Hematopoietic multipotent progenitor cell (in vitro differentiated cells): ENCODE data around the gene SYNDIG1. TPM values are rescaled to one million over a fixed set of nuclear protein-coding genes. Genes with fewer than 3 reads are reported as not detected.

ENCODE experiments used
- DNase-seq, 3 donors: peaks; one replicate each; pipeline ENCODE4 v3.0.0-alpha.2; 2011 to 2015; ENCODE audit warnings: low read depth in 2 of 3, low spot score in 2 of 3
- total RNA-seq: library from RNA; depleted of rRNA; stranded (reverse); fragments of >200 nt; gene quantifications from one replicate; pipeline ENCODE4 v1.2.3, GENCODE V29; 2012

The SYNDIG1 gene
- total RNA-seq: under 0.01 TPM

GRCh38 chr20:24469116-24469893, at the start of gene SYNDIG1:
SYNDIG1 (plus strand) TSS chr20:24469629; CDS start chr20:24543098, 73,469 bp downstream.
- DNase-seq: peak in 1 of 3 donors; percentile 33

DNA sequence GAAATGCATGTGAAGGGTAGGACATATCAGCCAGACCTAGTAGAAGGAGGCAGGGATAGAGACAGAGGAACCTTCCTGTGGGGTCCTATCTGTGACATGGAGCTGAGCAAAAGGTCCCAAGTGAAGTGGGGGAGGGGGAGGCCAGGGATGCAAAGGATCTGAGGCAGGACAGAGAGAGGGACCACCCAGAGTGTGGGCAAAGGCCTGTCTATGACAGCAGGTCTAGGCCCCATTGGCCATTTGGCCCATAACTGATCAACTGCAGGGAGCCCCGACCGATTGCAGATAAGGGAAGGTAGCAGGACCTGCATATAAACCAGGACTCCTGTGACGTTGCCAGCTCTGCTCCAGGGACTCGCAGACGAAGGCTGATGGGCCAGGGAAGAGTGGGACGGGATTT, 49.6 kb upstream of the SYNDIG1 start:
- no peak for DNase-seq

GRCh38 chr20:24420567-24420966, 48.9 kb upstream of the SYNDIG1 start:
- no peak for DNase-seq

GRCh38 chr20:24421071-24421470, 48.4 kb upstream of the SYNDIG1 start:
- no peak for DNase-seq

DNA sequence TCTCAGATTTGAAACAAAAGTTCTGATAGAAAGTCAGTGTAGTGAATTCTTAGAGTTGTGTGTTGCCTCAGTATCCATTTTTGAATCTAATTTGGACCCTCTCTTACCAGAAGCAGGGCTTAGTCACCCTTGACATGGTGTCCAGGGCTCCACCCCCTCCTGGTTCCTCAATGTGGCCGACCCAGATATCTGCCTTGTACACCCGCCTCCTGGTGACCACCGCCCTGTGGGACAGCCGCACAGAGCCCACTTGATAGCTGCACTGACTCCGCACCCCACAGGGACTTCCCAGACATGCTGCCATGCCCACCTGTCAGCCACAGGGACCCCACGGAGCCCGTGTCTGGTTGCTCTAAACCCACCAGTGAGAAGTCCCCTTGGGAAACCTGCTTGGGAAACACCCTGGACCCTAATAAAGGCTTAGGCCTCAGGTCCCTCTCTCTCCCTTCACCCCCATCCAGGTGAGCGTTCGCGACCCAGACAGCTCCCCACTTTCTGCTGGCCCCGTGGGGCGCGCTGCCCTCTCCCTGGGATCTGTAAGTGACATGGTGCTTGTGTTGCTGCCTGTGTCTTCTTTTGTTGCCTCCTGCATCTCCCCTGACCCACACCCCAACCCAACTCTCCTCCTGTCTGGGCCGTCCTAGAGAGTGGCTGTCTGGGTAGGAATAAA, 47.2 kb upstream of the SYNDIG1 start:
- DNase-seq: no peak

DNA sequence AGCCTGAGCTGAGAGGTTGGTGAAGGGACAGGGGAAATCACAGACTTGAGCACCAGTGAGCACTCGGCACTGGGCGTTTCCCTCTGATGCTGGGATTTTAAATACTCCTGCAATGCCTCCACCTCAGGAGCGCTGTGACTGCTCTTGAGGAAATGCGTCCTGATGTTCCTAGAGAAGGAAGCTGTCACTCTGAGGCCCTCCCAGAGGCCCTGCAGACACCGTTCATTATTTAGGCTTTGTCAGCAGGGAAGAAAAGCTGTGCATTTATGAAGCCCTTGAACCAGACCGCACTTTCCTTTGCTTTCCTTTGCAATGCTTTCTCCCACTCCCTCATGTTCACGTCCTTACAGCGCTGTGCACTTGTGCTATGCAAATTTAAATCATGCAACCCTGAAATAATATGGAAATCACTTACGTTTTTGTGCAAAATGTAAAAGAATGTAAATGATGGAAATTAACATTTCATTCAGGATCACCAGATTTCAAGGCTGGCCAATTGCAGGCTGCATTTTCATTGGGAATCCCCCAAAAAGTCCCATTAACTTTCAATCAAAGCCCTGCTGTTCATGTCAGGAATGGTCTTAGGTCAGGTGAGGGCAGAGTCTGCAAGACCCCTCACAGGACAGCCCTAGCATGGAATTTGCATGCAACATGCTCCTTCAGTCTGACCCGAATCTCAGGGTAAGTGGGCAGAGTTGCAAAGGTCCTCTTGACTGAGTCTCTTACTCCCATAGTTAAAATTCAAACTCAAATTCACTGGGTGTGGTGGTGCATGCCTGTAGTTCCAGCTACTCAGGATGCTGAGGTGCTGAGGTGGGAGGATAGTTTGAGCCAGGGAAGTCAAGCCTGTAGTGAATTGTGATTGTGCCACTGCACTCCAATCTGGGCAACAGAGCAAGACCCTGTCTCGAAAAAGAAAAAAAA, 45.8 kb upstream of the SYNDIG1 start:
- no peak for DNase-seq

GRCh38 chr20:24425523-24426135, 43.8 kb upstream of the SYNDIG1 start:
- no peak for DNase-seq

DNA sequence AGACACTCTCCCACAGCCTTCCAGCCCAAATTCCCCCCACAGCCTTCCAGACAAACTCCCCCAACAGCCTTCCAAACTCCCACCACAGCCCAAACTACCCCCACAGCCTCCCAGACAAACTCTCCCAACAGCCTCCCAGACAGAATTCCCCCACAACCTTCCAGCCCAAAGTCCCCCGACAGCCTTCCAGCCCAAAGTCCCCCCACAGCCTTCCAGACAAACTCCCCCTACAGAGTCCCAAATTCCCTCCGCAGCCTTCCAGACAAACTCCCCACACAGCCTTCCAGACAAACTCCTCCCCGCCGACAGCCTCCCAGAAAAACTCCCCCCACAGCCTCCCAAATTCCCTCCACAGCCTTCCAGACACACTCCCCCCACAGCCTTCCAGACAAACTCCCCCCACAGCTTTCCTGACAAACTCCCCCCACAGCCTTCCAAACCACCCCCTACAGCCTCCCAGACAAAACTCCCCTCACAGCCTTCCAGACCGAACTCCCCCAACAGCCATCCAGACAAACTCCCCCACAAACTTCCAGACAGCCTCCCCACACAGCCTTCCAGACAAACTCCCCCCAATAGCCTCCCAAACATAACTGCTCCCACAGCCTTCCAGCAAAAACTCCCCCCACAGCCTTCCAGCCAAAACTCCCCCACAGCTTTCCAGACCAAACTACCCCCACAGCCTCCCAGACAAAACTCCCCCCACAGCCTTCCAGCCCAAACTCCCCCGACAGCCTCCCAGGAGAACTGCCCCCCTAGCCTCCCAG, 38.0 kb upstream of the SYNDIG1 start:
- no peak for DNase-seq

DNA sequence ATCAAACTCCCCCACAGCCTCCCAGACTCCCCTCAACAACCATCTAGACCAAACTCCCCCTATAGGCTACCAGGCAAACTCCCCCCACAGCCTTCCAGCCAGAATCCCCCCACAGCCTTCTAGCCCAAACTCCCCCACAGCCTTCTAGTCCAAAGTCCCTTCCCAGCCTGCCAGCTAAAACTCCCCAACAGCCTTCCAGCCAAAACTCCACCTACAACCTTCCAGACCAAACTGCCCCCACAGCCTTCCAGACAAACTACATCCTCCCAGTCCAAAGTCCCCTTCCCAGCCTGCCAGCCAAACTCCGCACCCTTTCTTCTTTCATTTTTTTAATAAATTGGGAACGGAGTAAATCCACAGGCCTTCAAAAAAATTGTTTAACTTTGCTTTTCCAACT, 37.4 kb upstream of the SYNDIG1 start:
- no peak for DNase-seq

- DNase-seq: no peak
Observed at GRCh38 chr20:24436160-24436559, 33.3 kb upstream of the SYNDIG1 start.

DNA sequence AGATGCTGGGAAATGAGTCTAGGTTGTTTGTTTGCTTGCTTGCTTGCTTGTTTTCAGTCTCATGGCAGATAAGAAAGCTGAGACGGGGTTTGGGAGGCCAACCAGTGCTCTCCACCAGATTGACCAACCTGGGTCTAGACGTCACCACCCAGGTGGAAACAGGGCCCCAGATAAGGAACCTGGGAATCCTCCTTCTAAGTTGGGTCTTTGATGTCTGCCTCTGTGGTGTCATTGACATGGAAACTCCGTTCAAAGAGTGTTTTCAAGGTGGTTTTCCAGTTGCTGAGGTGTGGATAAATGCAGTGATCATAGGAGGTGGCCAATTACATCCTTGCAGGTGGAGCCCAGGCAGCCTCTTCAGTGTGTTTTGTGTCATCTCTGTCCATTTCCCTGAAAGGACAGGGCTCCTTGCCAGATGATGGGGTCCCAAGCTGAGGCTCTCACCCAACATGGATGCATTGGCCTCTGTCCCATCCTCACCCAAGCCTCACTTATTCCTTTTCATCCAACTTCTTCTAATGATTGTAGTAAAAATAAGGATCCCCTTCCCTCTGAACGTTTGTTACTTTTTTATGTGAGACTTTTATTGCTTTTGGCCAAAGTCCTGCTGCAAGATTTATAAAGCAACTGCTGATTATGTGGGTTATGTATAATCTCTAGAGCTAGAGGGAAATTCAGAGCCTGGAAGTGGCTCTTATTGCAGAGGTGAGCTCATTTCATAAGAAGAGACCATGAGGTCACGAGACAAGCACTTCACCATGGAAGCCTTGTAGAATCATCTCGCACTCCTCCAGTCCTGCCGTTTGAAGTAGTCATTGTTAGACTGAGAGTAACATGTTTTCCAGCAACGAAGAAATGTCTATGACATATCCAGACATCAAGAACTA, 32.0 kb upstream of the SYNDIG1 start:
- DNase-seq: no peak

- DNase-seq: no peak
Observed at GRCh38 chr20:24438331-24438730, 31.1 kb upstream of the SYNDIG1 start.

DNA sequence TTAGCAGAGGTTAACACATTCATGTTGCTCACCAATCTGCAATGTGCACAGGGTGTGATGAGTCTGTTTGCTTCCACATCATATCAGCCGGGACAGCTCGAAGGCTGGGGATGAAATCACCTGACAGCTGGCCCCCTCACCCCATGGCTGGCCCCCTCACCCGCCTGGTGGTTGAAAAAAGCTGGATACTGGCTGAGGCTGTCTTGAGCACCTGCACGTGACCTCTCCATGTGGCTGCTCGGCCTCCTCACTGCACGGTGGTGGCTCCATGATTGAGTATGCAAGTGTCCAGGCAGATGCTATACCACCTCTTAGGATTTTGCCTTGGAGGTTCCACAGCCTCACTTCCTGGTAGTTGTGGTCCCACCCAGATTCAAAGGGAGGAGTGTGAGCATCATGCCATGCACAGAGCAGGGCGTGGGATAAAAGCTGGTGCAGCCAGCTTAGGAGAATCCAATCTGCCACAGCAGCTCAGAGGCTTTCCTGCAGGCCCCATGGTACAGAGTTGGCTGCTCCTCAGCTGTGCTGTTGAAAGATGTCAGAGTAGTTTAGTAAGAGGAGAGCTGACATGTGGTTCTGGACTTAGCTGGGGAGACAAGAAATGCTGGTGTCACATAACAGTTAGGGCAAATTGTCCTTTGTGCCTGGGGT, 29.6 kb upstream of the SYNDIG1 start:
- no peak for DNase-seq

DNA sequence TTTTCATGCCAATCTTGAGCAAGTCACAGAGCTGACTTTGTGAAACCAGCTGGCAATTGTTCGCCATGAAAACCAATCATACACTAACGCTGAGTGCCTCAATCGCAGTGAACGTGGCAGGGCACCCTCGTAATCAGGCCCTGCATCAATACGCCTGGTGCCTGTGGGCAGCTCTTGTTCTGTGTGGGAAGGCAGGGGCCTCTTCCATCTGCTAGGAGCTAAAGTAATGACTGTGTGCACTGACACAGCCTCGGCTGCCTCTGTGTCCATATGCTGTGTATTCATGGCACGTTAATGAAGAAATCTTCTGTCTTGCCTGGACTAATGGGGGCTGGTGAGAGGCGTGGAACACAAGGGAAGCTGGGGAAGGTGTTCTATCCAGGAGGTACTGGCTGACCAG, 27.8 kb upstream of the SYNDIG1 start:
- DNase-seq: no peak

GRCh38 chr20:24442909-24443308, 26.5 kb upstream of the SYNDIG1 start:
- DNase-seq: no peak

DNA sequence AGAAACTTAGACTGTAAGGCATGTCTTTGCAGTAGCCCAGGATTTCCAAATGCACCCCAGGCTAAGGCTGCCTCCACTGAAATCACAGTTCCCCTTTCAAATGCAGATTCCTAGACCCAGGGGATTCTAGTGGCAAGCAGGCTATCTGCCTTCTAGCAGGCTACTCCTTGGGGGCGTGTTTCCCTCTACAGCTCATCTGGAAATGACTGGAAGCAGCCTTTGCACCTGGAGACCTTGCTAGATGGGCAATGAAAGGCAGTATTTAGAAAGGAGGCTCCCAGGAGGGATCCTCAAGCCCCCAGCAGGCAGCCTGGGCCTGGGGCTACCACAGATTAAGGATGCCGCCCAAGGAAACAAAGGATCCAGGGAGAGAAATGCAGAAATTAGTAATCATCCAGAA, 26.0 kb upstream of the SYNDIG1 start:
- DNase-seq: no peak

DNA sequence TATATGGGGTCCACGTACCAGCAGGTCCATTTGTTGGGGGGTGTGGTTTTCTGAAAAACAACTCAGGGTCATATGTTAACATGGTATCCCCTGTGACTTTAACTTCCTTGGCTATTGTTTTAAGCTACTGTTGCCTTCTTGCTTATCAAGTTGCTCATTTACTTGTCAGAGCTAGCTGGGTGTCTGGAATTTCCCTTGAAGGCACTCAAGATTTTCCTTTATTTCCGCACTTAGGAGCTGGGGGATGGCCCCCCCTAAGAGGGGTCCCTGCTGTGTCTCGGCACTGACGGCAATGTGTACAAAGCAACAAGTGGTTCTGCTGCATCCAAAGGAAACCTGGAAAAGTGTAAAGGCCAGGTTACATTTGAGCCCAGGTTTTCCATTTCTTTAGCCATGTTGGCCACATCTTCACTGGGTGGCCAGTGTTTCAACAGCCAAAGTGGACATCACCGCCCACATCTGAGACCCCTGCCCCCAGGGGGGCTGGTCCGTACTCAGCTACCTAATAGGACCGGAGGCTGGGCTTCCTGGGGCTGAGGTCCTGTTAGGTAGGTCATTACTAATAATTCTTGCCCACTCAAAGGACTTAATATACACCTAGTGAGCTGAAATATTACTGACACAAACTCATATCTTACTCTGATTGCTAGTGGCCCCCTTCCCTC, 24.8 kb upstream of the SYNDIG1 start:
- no peak for DNase-seq
